Measurements from ENCODE around the gene PHLDA3.

GRCh38 chr1:201454608-201455007, 14.4 kb downstream of the PHLDA3 start:
- no peak for TF ChIP-seq CTCF (IDR thresholded peaks at IDR 0.05; ENCODE audit: poor library complexity, severe bottlenecking)
- no peak for TF ChIP-seq POLR2AphosphoS5 (IDR thresholded peaks at IDR 0.05)
